Keratinocyte (primary cell): ENCODE results near the gene FHDC1. TPM values are rescaled to one million over a fixed set of nuclear protein-coding genes. Genes with fewer than 3 reads are reported as not detected.

ENCODE experiments used
- DNase-seq: peaks from one replicate; pipeline ENCODE4 v3.0.0-alpha.2; 2011; ENCODE audit warnings: low read depth, missing footprints, low spot score
- FAIRE-seq: peaks from 2 replicates; lab custom pipeline; 2011; peaks lifted over from hg19 to GRCh38; lab: Jason Lieb, UNC
- H2AFZ ChIP-seq: 2 replicates; pipeline ENCODE4 v1.6.0; 2012; ENCODE audit warnings: low read length, control low read depth, inconsistent platforms; ENCODE audit not compliant: control insufficient read depth
- H3K27ac ChIP-seq: 2 replicates; pipeline ENCODE4 v1.5.1; 2011; ENCODE audit warnings: low read length; ENCODE audit not compliant: control insufficient read depth, insufficient read depth
- H3K27me3 ChIP-seq: 3 replicates; pipeline ENCODE4 v1.6.0; 2011; ENCODE audit warnings: low read length; ENCODE audit not compliant: control insufficient read depth, insufficient read depth; ENCODE audit errors: extremely low read depth
- H3K36me3 ChIP-seq, 2 experiments: 2 replicates in 1 of 2; 3 replicates in 1 of 2; pipeline ENCODE4 v1.5.1; 2011; ENCODE audit warnings: low read length in 2 of 2, mild to moderate bottlenecking in 1 of 2; ENCODE audit not compliant: control insufficient read depth in 2 of 2, insufficient read depth in 2 of 2; ENCODE audit errors: extremely low read depth in 1 of 2
- H3K4me1 ChIP-seq: 3 replicates; pipeline ENCODE4 v1.5.1; 2011; ENCODE audit warnings: low read length; ENCODE audit not compliant: control insufficient read depth, insufficient read depth; ENCODE audit errors: extremely low read depth
- H3K4me2 ChIP-seq: 3 replicates; pipeline ENCODE4 v1.6.0; 2011; ENCODE audit warnings: low read depth, low read length; ENCODE audit not compliant: control insufficient read depth, insufficient read depth; ENCODE audit errors: extremely low read depth
- H3K4me3 ChIP-seq, 3 experiments: fragments of 200-600 bp in 1 of 3; sonication (generic) in 1 of 3; 2 replicates in 2 of 3; 3 replicates in 1 of 3; pipeline ENCODE4 v1.5.1; 2011 to 2016; ENCODE audit warnings: low read length in 3 of 3, mild to moderate bottlenecking in 3 of 3, control low read depth in 2 of 3, inconsistent platforms in 1 of 3, low read depth in 1 of 3, mixed read lengths in 1 of 3, mixed run types in 1 of 3, moderate library complexity in 1 of 3; ENCODE audit not compliant: control insufficient read depth in 2 of 3, insufficient read depth in 2 of 3; ENCODE audit errors: extremely low read depth in 1 of 3
- H3K79me2 ChIP-seq: 2 replicates; pipeline ENCODE4 v1.6.0; 2012; ENCODE audit warnings: low read length; ENCODE audit not compliant: control insufficient read depth, insufficient read depth
- H3K9ac ChIP-seq: 3 replicates; pipeline ENCODE4 v1.6.0; 2011; ENCODE audit warnings: low read length; ENCODE audit not compliant: control insufficient read depth, insufficient read depth; ENCODE audit errors: extremely low read depth
- H3K9me1 ChIP-seq: 3 replicates; pipeline ENCODE4 v1.6.0; 2011; ENCODE audit warnings: low read length; ENCODE audit not compliant: control insufficient read depth, insufficient read depth; ENCODE audit errors: extremely low read depth
- H3K9me3 ChIP-seq: 2 replicates; pipeline ENCODE4 v1.5.1; 2012; ENCODE audit warnings: low read depth, low read length; ENCODE audit not compliant: control insufficient read depth
- H4K20me1 ChIP-seq: 3 replicates; pipeline ENCODE4 v1.6.0; 2011; ENCODE audit warnings: low read length; ENCODE audit not compliant: control insufficient read depth, insufficient read depth; ENCODE audit errors: extremely low read depth
- CTCF ChIP-seq, 3 experiments: IDR thresholded peaks in 1 of 3; conservative IDR thresholded peaks in 1 of 3; optimal IDR thresholded peaks in 1 of 3; 2 replicates in 2 of 3; 3 replicates in 1 of 3; pipeline versions ENCODE3 to v1.5.1; 2011; ENCODE audit warnings: low read length in 3 of 3, mild to moderate bottlenecking in 3 of 3, moderate library complexity in 2 of 3, control low read depth in 1 of 3, inconsistent platforms in 1 of 3; ENCODE audit not compliant: insufficient read depth in 2 of 3; ENCODE audit errors: extremely low read depth in 1 of 3
- EZH2 ChIP-seq: IDR thresholded peaks from one replicate; pipeline ENCODE4 v1.6.1; 2012; ENCODE audit warnings: inconsistent platforms, mild to moderate bottlenecking, low read length, moderate library complexity
- dilution Hi-C: fragments of 300-500 bp; cut with MboI; formaldehyde crosslinking; loops from one replicate; pipeline ENCODE4 v1.7.0; 2020; ENCODE audit warnings: low sequenced_read_pairs; ENCODE audit not compliant: extremely low pct_ligation_motif_present
- polyA plus RNA-seq, 5 experiments: library from polyadenylated mRNA; depleted of rRNA in 3 of 5; stranded (reverse) in 3 of 5; stranded (forward) in 1 of 5; unstranded in 1 of 5; fragments of >200 nt; gene quantifications; 1 replicate in 1 of 5; 2 replicates in 3 of 5; 3 replicates in 1 of 5; pipeline versions ENCODE4 v1.2.1 to v1.2.3, GENCODE V29; 2011 to 2012; ENCODE audit warnings: missing spikeins in 2 of 5, low read depth in 1 of 5, low replicate concordance in 1 of 5

Gene FHDC1
- polyA plus RNA-seq, 1 donor (not counting 4 experiments of a cell fraction or from before 2014, with no cell fraction given): 1.6 TPM

- peak overlapping the region; percentile 64 for H3K4me2 ChIP-seq
- no peaks in the 10 kb centered on the region for H3K9me1 ChIP-seq
- H4K20me1 ChIP-seq: no peaks in the 10 kb centered on the region
- DNase-seq: no peak
- peak overlapping the region; percentile 95 for H3K27ac ChIP-seq
- H2AFZ ChIP-seq: no peak overlapping the region
- no peak for FAIRE-seq
- no peaks in the 10 kb centered on the region for H3K27me3 ChIP-seq
- dilution Hi-C loops: no loop called here
- peaks cover 32% of the 10 kb centered on the region for H3K4me1 ChIP-seq
- H3K4me3 ChIP-seq: no peak overlapping the region
- no peaks in the 10 kb centered on the region for H3K36me3 ChIP-seq
- H3K9ac ChIP-seq: peak overlapping the region; percentile 74
- H3K9me3 ChIP-seq: no peaks in the 10 kb centered on the region
- no peaks in the 10 kb centered on the region for H3K79me2 ChIP-seq
- TF ChIP-seq EZH2 (no peak), CTCF (optimal IDR thresholded peaks at IDR 0.05 in 1 of 3, IDR thresholded peaks at IDR 0.05 in 1 of 3, conservative IDR thresholded peaks at IDR 0.05 in 1 of 3; ENCODE audit: extremely low read depth in 1 of 3, insufficient read depth in 2 of 3, low read length in 3 of 3) (no peak)
Measured at GRCh38 chr4:152997288-152997687, 61.2 kb downstream of the FHDC1 start.

- H4K20me1 ChIP-seq: no peaks in the 10 kb centered on the region
- H3K4me3 ChIP-seq: peak overlapping the region in 1 of 3 experiments; percentile 37
- no peaks in the 10 kb centered on the region for H3K9me3 ChIP-seq
- peak; percentile 100 for FAIRE-seq
- peak overlapping the region; percentile 74 for H3K9ac ChIP-seq
- no peaks in the 10 kb centered on the region for H3K27me3 ChIP-seq
- H3K4me1 ChIP-seq: peaks cover 27% of the 10 kb centered on the region
- H3K79me2 ChIP-seq: no peaks in the 10 kb centered on the region
- no peaks in the 10 kb centered on the region for H3K9me1 ChIP-seq
- no peak for TF ChIP-seq EZH2
- TF ChIP-seq CTCF (optimal IDR thresholded peaks at IDR 0.05 in 1 of 3, IDR thresholded peaks at IDR 0.05 in 1 of 3, conservative IDR thresholded peaks at IDR 0.05 in 1 of 3; ENCODE audit: extremely low read depth in 1 of 3, insufficient read depth in 2 of 3, low read length in 3 of 3): no peak
- peak; percentile 89 for DNase-seq
- peak overlapping the region; percentile 64 for H3K4me2 ChIP-seq
- no peaks in the 10 kb centered on the region for H3K36me3 ChIP-seq
- peak overlapping the region; percentile 80 for H2AFZ ChIP-seq
- dilution Hi-C loops: no loop called here
- H3K27ac ChIP-seq: peak overlapping the region; percentile 95
Measured at GRCh38 chr4:152997771-152998487, 61.8 kb downstream of the FHDC1 start.
